Liver (tissue), 3 donors: Measurements from ENCODE around the gene FILIP1.

Source experiments
- FOXA1 ChIP-seq: IDR thresholded peaks from 2 replicates; pipeline ENCODE4 v1.6.1; 2016; ENCODE audit warnings: antibody characterized with exemption
- JUND ChIP-seq, 2 donors: IDR thresholded peaks; 2 replicates each; pipeline ENCODE4 v1.6.1; 2016; ENCODE audit warnings: antibody characterized with exemption in 2 of 2
- NR2F2 ChIP-seq: IDR thresholded peaks from 2 replicates; pipeline ENCODE4 v1.6.1; 2016; ENCODE audit warnings: antibody characterized with exemption
- RAD21 ChIP-seq, 2 donors: IDR thresholded peaks; 2 replicates each; pipeline ENCODE4 v1.6.1; 2016; ENCODE audit warnings: antibody characterized with exemption in 2 of 2, mild to moderate bottlenecking in 2 of 2
- SP1 ChIP-seq: IDR thresholded peaks from 2 replicates; pipeline ENCODE4 v1.6.1; 2018; ENCODE audit warnings: antibody characterized with exemption, mild to moderate bottlenecking
- TF ChIP-seq, protein P1 (sequence below): fragments of 150-350 bp; IDR thresholded peaks from 2 replicates; pipeline ENCODE4 v1.5.1; 2017; ENCODE audit warnings: improper control_type of control experiment, low read depth, low read length; ENCODE audit not compliant: missing input control
- TF ChIP-seq, protein P2 (sequence below): IDR thresholded peaks from 2 replicates; pipeline ENCODE4 v1.6.1; 2016; ENCODE audit warnings: antibody characterized with exemption, mild to moderate bottlenecking
- TF ChIP-seq, protein P3 (sequence below): IDR thresholded peaks from 2 replicates; pipeline ENCODE4 v1.6.1; 2016; ENCODE audit warnings: antibody characterized with exemption
- donor health status: healthy.
- donor health status: healthy.

DNA sequence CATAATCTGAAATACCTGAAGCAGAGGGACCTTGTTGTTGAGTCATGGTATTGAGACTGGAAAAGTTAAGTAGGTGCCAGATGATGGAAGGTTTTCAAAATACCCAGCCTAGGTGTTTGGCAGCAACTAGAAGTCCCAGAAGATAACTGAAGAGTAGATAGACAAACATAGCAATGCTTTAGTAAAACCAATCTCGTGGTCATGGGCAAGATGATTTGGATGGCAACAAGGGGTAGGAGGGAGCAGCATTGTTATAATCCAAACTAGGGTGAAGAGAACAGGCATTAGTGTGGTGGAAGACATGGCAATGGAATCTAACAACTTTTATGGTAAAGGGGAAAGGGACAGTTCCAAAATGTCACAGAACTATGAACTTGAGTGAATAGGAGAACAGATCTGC, 2.3 kb downstream of the FILIP1 start:
- TF ChIP-seq NR2F2 (no peak), FOXA1 (no peak), RAD21 (IDR thresholded peaks at IDR 0.05) (no peak), JUND (IDR thresholded peaks at IDR 0.05) (no peak), SP1 (no peak)
- TF ChIP-seq, protein P1, sequence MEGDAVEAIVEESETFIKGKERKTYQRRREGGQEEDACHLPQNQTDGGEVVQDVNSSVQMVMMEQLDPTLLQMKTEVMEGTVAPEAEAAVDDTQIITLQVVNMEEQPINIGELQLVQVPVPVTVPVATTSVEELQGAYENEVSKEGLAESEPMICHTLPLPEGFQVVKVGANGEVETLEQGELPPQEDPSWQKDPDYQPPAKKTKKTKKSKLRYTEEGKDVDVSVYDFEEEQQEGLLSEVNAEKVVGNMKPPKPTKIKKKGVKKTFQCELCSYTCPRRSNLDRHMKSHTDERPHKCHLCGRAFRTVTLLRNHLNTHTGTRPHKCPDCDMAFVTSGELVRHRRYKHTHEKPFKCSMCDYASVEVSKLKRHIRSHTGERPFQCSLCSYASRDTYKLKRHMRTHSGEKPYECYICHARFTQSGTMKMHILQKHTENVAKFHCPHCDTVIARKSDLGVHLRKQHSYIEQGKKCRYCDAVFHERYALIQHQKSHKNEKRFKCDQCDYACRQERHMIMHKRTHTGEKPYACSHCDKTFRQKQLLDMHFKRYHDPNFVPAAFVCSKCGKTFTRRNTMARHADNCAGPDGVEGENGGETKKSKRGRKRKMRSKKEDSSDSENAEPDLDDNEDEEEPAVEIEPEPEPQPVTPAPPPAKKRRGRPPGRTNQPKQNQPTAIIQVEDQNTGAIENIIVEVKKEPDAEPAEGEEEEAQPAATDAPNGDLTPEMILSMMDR = no peak
- TF ChIP-seq, protein P2, sequence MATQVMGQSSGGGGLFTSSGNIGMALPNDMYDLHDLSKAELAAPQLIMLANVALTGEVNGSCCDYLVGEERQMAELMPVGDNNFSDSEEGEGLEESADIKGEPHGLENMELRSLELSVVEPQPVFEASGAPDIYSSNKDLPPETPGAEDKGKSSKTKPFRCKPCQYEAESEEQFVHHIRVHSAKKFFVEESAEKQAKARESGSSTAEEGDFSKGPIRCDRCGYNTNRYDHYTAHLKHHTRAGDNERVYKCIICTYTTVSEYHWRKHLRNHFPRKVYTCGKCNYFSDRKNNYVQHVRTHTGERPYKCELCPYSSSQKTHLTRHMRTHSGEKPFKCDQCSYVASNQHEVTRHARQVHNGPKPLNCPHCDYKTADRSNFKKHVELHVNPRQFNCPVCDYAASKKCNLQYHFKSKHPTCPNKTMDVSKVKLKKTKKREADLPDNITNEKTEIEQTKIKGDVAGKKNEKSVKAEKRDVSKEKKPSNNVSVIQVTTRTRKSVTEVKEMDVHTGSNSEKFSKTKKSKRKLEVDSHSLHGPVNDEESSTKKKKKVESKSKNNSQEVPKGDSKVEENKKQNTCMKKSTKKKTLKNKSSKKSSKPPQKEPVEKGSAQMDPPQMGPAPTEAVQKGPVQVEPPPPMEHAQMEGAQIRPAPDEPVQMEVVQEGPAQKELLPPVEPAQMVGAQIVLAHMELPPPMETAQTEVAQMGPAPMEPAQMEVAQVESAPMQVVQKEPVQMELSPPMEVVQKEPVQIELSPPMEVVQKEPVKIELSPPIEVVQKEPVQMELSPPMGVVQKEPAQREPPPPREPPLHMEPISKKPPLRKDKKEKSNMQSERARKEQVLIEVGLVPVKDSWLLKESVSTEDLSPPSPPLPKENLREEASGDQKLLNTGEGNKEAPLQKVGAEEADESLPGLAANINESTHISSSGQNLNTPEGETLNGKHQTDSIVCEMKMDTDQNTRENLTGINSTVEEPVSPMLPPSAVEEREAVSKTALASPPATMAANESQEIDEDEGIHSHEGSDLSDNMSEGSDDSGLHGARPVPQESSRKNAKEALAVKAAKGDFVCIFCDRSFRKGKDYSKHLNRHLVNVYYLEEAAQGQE = no peak
- TF ChIP-seq, protein P3, sequence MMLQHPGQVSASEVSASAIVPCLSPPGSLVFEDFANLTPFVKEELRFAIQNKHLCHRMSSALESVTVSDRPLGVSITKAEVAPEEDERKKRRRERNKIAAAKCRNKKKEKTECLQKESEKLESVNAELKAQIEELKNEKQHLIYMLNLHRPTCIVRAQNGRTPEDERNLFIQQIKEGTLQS = no peak
